KMS-11 (cell line): ENCODE data around the gene NDST1.

Source experiments
- H2AFZ ChIP-seq: fragments of 200-600 bp; sonication (generic); 2 replicates; pipeline ENCODE4 v1.6.1; 2016; ENCODE audit warnings: antibody characterized with exemption, mixed run types, low read depth
- H3K27ac ChIP-seq: fragments of 200-600 bp; sonication (generic); 2 replicates; pipeline ENCODE4 v1.6.1; 2016; ENCODE audit warnings: mild to moderate bottlenecking, mixed run types
- H3K27me3 ChIP-seq: fragments of 200-600 bp; sonication (generic); 2 replicates; pipeline ENCODE4 v1.6.1; 2017; ENCODE audit warnings: mild to moderate bottlenecking, low read depth, mixed run types, moderate library complexity; ENCODE audit not compliant: insufficient read depth
- H3K36me3 ChIP-seq: fragments of 200-600 bp; sonication (generic); 2 replicates; pipeline ENCODE4 v1.6.1; 2017; ENCODE audit warnings: mild to moderate bottlenecking, mixed run types; ENCODE audit not compliant: insufficient read depth
- H3K4me1 ChIP-seq: fragments of 200-600 bp; sonication (generic); 2 replicates; pipeline ENCODE4 v1.6.1; 2016; ENCODE audit warnings: mild to moderate bottlenecking, low read depth, mixed run types; ENCODE audit not compliant: poor library complexity, severe bottlenecking
- H3K4me2 ChIP-seq: fragments of 200-600 bp; sonication (generic); 2 replicates; pipeline ENCODE4 v1.7.0; 2016; ENCODE audit warnings: mild to moderate bottlenecking, mixed run types
- H3K4me3 ChIP-seq: fragments of 200-600 bp; sonication (generic); IDR thresholded peaks from 2 replicates; pipeline ENCODE4 v1.6.1; 2017; ENCODE audit warnings: low read depth, low read length, mixed read lengths; ENCODE audit not compliant: insufficient read depth
- H3K79me2 ChIP-seq: fragments of 200-600 bp; sonication (generic); 2 replicates; pipeline ENCODE4 v1.6.1; 2016; ENCODE audit warnings: low read depth, mixed run types; ENCODE audit not compliant: insufficient read depth
- H3K9ac ChIP-seq: fragments of 200-600 bp; sonication (generic); 2 replicates; pipeline ENCODE4 v1.6.1; 2016; ENCODE audit warnings: mild to moderate bottlenecking, mixed run types
- H4K20me1 ChIP-seq: fragments of 200-600 bp; sonication (generic); 2 replicates; pipeline ENCODE4 v1.6.1; 2016; ENCODE audit warnings: mild to moderate bottlenecking, mixed run types; ENCODE audit not compliant: insufficient read depth
- TF ChIP-seq, protein P1 (sequence below): fragments of 200-600 bp; sonication (generic); conservative IDR thresholded peaks from 2 replicates; pipeline ENCODE4 v1.6.1; 2017; ENCODE audit warnings: low read depth, mild to moderate bottlenecking, antibody characterized with exemption, low read length, moderate library complexity, mixed read lengths

The NDST1 gene

DNA sequence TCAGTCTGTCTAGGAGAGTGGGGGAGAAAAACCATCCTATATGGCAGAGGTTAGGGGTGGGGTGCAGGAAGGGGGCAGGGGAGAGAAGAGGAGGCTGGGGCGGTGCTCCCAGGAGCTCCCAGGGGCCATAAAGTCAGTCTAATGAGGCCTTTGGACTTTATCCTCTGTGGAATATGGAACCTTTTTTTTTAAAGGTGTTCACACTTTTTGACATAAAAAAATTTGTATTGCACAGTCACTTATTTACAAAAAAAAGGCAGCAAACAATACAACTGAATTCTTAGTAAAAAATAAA lies 80.6 kb downstream of the NDST1 start:
- no peak overlapping the region for H3K4me3 ChIP-seq
- H4K20me1 ChIP-seq, result no peaks in the 10 kb centered on the region
- H3K27me3 ChIP-seq, result no peaks in the 10 kb centered on the region
- H3K36me3 ChIP-seq, result no peaks in the 10 kb centered on the region
- no peak overlapping the region for H2AFZ ChIP-seq
- no peak overlapping the region for H3K4me2 ChIP-seq
- TF ChIP-seq, protein P1, sequence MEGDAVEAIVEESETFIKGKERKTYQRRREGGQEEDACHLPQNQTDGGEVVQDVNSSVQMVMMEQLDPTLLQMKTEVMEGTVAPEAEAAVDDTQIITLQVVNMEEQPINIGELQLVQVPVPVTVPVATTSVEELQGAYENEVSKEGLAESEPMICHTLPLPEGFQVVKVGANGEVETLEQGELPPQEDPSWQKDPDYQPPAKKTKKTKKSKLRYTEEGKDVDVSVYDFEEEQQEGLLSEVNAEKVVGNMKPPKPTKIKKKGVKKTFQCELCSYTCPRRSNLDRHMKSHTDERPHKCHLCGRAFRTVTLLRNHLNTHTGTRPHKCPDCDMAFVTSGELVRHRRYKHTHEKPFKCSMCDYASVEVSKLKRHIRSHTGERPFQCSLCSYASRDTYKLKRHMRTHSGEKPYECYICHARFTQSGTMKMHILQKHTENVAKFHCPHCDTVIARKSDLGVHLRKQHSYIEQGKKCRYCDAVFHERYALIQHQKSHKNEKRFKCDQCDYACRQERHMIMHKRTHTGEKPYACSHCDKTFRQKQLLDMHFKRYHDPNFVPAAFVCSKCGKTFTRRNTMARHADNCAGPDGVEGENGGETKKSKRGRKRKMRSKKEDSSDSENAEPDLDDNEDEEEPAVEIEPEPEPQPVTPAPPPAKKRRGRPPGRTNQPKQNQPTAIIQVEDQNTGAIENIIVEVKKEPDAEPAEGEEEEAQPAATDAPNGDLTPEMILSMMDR, result no peak
- H3K9ac ChIP-seq, result no peak overlapping the region
- H3K79me2 ChIP-seq, result no peaks in the 10 kb centered on the region
- H3K4me1 ChIP-seq, result no peaks in the 10 kb centered on the region
- H3K27ac ChIP-seq, result no peak overlapping the region

DNA sequence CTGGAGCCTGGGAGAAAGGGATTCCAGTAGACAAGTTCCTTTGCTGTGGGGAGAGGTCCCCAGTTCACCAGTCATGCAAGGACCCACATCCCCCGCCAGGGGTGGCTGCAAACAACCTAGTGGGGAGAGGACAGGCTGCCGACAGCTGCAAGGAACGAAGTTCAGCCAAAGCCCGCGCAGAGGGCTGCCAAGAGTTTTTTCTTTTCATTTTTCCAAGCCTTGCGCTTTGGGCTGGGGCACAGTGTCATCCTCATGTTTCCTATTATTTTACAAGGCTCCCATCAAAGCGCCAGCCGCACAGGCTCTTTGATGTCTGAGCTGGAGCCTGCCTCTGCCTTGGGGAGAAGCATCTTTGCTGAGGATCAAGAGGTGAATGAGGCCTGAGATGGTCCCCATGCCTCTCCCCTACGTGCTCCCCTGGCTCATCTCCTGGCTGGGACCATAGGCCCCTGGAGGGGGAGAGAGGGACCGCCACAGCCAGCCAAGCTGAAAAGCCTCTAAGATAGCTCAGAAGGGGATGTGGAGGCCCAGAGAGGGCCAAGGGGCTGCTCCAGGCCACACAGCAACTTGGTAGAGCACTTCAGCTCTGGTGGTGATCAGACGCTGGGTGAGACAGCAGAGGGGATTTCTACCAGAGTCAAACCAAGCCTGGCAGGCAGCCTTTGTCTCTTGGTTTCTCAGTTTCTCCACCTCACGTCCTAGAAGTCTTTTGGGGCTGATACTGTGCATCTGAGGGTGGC lies 82.1 kb downstream of the NDST1 start:
- H2AFZ ChIP-seq, result no peak overlapping the region
- no peak overlapping the region for H3K4me3 ChIP-seq
- no peak overlapping the region for H3K9ac ChIP-seq
- no peaks in the 10 kb centered on the region for H3K4me1 ChIP-seq
- no peaks in the 10 kb centered on the region for H4K20me1 ChIP-seq
- TF ChIP-seq, protein P1, result no peak
- H3K4me2 ChIP-seq, result no peak overlapping the region
- no peak overlapping the region for H3K27ac ChIP-seq
- H3K79me2 ChIP-seq, result no peaks in the 10 kb centered on the region
- no peaks in the 10 kb centered on the region for H3K27me3 ChIP-seq
- H3K36me3 ChIP-seq, result no peaks in the 10 kb centered on the region

DNA sequence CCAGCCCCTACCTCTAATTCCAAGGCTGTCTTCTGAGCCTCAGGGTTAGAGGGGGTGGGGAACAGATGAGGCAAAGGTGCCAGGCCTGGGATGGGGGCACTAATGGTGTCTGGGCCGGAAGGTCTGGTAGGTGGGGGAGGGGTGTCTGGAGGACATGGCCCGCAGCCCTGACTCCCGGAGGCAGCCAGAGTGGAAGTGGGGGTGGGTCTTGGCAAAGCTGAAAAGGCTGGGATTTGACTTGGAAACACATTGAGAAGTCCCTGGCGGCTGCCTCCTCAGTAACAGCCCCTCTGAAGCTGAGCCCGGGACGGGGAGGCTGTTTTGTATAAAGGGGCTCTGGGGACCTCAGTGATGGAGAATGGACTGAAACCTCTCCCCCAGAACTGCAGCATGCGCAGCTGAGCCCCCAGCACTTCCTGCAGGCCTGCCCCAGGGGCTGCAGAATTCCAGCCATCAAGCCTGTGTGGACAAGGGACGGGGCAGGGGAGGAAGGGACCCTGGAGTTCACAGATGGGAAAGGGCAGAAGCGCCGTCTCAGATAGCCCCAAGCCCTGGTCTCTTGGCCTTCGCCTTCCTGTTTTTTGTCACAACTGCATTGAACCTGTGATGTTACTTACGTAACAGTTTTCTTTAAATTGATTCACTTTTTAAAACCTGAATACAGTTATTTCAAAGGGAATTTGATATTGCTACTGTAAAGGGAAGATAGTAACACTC lies 83.2 kb downstream of the NDST1 start:
- Histone ChIP-seq H3K36me3 (no peaks in the 10 kb centered on the region), H3K9ac (no peak overlapping the region), H2AFZ (no peak overlapping the region), H3K27me3 (no peaks in the 10 kb centered on the region), H3K27ac (no peak overlapping the region), H3K4me3 (no peak overlapping the region), H3K4me2 (no peak overlapping the region), H3K4me1 (no peaks in the 10 kb centered on the region), H4K20me1 (no peaks in the 10 kb centered on the region), H3K79me2 (no peaks in the 10 kb centered on the region)
- TF ChIP-seq, protein P1, result no peak

DNA sequence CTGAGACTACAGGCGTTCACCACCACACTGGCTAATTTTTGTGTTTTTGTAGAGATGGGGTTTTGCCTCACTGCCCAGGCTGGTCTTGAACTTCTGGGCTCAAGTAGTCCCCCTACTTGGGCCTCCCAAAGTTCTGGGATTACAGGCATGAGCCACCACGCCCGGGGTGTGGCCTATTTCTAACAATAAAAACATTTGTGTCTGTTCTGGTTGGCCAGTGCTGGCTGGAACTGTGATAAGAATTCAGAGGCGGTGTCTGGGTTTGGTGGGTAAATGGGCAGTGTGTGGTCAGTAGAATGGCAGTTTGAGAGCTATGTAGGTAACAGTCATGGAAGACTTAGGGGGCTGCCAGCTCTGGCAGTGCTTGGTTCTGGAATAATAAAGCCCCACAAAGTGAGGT lies 85.7 kb downstream of the NDST1 start:
- TF ChIP-seq, protein P1, result no peak
- Histone ChIP-seq H3K27me3 (no peaks in the 10 kb centered on the region), H2AFZ (no peak overlapping the region), H3K9ac (no peak overlapping the region), H3K36me3 (no peaks in the 10 kb centered on the region), H3K4me2 (no peak overlapping the region), H3K4me1 (no peaks in the 10 kb centered on the region), H3K27ac (no peak overlapping the region), H3K4me3 (no peak overlapping the region), H3K79me2 (no peaks in the 10 kb centered on the region), H4K20me1 (no peaks in the 10 kb centered on the region)
